Stimulated activated CD8-positive, alpha-beta memory T cell treated with anti-CD3 and anti-CD28 coated beads, Interleukin-15, amount 100 ng/mL, for 48 hours (primary cell): ENCODE data around the gene PPP1R16B.

Experiments used
- DNase-seq, 2 donors: peaks; one replicate each; pipeline ENCODE4 v3.0.0-alpha.2; 2020; ENCODE audit warnings: low read depth in 2 of 2

Gene PPP1R16B

DNA sequence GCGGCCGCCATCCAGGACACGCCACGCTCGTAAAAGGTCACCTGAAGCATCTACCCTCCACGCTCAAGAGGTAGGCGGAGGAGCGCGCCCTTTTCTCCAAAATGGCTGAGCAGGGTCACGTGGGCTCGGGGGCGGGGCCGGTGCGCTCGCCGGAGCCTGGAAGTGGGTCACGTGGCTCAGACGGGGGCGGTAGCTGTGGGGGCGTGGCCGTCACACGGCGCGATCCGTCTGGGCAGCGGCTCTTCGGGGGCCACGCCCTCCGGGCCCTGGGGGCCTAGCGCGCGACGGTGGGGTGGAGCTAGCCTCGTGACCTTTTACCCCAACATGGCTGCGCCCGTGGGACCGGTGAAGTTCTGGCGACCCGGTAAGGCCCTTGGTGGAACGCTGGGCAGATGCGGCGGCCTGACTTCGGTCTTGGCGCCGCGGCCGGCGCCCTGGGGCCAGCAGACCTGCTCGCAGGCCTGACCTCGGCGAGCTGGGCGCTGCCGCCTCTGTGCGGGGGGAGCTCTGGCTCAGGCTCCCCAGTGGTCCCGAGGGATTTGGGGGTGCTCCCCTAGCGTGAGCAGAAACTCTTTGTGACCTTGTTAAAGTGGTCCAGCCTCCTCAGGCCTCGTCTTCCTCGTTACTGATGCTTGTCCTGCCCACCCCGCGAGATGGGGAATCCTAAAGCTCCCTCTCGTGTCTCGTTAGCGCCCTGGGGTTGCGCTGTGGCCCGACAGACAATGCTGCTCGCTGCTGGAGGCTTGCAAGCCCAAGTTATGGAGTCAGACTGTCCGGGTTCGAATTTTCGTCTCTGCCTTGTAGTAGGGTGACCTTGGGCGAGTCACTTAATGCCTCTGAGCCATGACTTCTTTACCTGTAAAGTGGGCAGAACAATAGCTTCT lies 156.8 kb downstream of the PPP1R16B start, which contains the start of gene DHX35:
DHX35 (plus strand) TSS at position 301 of the 884 bp plus-strand sequence; CDS start at position 325, 24 bp downstream.
- peak; percentile 97 to 98 for DNase-seq

- no peak for DNase-seq
Measured at GRCh38 chr20:38962928-38963401, 157.5 kb downstream of the PPP1R16B start.

DNA sequence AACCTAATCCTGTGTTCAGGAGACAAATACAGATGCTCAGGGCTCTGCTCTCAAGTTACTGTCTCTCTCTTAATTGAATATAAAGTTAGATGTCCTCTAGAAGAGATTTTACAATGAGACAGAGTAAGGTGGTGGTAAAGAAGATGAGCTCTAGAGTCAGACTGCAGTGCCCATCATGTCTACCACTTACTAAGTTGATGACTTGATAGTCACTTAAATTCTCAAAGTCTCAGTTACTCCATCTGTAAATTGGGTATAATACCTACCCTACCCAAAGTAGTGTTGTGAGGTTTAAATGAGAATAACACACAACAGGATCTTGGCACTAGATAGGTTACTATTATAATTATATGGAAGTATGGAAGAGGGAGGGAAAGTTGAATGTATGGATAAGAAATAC lies 158.2 kb downstream of the PPP1R16B start:
- no peak for DNase-seq

DNA sequence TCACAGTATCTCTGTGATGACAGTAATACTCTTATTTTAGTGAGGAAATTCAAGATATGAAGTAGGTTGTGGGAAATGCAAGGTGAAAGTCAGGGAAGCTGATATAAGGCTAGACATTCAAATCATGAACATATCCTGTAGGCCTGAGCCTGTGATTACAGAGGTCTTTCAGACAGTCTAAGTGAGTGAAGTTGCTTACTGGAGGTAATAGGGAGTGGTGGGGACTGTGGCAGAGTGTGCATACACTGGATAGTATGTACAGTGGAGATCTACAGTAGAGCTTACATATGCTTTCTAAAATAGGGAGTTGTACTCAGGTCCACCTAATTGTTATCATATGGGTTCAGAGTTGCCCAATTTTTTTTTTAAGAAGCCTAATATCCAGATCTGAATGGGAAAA lies 159.8 kb downstream of the PPP1R16B start:
- no peak for DNase-seq

GRCh38 chr20:38968090-38968489 lies 162.6 kb downstream of the PPP1R16B start:
- DNase-seq: no peak

GRCh38 chr20:38969708-38970107 lies 164.2 kb downstream of the PPP1R16B start:
- no peak for DNase-seq

- DNase-seq: no peak
Measured at GRCh38 chr20:38970302-38970701, 164.8 kb downstream of the PPP1R16B start.
